Fibroblast of mammary gland (primary cell): ENCODE data around the gene FGF22.
A peak's percentile ranks its signal among the peaks of the same experiment; 100 is the strongest.

ENCODE experiments used
- DNase-seq: peaks from one replicate; pipeline ENCODE4 v3.0.0-alpha.2; 2010; ENCODE audit warnings: low read depth
- H3K4me3 ChIP-seq: 2 replicates; pipeline ENCODE4 v1.5.1; 2011; ENCODE audit warnings: low read depth, mild to moderate bottlenecking, low read length, moderate library complexity; ENCODE audit not compliant: control insufficient read depth
- TF ChIP-seq, protein P1 (sequence below): conservative IDR thresholded peaks from 2 replicates; pipeline ENCODE4 v1.5.1; 2011; ENCODE audit warnings: low read depth, low read length, inconsistent platforms; ENCODE audit not compliant: control insufficient read depth, insufficient read depth

The FGF22 gene

DNA sequence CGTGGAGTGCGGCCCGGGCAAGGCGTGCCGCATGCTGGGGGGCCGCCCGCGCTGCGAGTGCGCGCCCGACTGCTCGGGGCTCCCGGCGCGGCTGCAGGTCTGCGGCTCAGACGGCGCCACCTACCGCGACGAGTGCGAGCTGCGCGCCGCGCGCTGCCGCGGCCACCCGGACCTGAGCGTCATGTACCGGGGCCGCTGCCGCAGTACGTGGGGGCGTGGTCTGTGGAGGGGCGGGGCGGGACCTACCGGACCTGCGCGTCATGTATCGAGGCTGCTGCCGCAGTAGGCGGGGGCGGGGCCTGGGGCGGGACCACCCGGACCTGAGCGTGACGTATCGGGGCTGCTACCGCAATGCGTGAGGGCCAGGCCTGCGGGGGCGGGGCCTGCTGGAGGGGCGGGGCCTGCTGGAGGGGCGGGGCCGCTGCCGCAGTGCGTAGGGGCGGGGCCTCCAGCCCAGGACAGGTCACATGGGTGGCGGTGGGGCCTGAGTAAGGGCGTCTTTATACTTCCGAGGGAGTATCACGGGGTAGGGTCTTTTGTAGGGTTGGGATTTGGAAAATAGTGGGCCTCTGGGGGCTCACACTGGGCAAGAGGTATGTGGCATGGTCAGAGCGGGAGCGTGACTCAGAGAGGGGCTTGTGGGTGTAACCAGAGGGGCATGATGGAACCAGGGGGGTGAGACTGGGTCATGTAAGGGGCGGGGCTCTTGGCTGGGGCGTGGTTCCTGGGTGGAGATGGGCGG lies 40.8 kb downstream of the FGF22 start:
- H3K4me3 ChIP-seq = peak overlapping the region; percentile 47
- peak; percentile 96 for DNase-seq
- TF ChIP-seq, protein P1, sequence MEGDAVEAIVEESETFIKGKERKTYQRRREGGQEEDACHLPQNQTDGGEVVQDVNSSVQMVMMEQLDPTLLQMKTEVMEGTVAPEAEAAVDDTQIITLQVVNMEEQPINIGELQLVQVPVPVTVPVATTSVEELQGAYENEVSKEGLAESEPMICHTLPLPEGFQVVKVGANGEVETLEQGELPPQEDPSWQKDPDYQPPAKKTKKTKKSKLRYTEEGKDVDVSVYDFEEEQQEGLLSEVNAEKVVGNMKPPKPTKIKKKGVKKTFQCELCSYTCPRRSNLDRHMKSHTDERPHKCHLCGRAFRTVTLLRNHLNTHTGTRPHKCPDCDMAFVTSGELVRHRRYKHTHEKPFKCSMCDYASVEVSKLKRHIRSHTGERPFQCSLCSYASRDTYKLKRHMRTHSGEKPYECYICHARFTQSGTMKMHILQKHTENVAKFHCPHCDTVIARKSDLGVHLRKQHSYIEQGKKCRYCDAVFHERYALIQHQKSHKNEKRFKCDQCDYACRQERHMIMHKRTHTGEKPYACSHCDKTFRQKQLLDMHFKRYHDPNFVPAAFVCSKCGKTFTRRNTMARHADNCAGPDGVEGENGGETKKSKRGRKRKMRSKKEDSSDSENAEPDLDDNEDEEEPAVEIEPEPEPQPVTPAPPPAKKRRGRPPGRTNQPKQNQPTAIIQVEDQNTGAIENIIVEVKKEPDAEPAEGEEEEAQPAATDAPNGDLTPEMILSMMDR = no peak

GRCh38 chr19:681029-682019 lies 41.6 kb downstream of the FGF22 start:
- DNase-seq = no peak
- no peak overlapping the region for H3K4me3 ChIP-seq
- TF ChIP-seq, protein P1 = no peak

DNA sequence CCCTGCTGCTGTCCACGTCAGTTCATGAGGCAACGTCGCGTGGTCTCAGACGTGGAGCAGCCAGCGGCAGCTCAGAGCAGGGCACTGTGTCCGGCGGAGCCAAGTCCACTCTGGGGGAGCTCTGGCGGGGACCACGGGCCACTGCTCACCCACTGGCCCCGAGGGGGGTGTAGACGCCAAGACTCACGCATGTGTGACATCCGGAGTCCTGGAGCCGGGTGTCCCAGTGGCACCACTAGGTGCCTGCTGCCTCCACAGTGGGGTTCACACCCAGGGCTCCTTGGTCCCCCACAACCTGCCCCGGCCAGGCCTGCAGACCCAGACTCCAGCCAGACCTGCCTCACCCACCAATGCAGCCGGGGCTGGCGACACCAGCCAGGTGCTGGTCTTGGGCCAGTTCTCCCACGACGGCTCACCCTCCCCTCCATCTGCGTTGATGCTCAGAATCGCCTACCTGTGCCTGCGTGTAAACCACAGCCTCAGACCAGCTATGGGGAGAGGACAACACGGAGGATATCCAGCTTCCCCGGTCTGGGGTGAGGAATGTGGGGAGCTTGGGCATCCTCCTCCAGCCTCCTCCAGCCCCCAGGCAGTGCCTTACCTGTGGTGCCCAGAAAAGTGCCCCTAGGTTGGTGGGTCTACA lies 43.1 kb downstream of the FGF22 start:
- TF ChIP-seq, protein P1 = no peak
- no peak overlapping the region for H3K4me3 ChIP-seq
- DNase-seq = no peak

DNA sequence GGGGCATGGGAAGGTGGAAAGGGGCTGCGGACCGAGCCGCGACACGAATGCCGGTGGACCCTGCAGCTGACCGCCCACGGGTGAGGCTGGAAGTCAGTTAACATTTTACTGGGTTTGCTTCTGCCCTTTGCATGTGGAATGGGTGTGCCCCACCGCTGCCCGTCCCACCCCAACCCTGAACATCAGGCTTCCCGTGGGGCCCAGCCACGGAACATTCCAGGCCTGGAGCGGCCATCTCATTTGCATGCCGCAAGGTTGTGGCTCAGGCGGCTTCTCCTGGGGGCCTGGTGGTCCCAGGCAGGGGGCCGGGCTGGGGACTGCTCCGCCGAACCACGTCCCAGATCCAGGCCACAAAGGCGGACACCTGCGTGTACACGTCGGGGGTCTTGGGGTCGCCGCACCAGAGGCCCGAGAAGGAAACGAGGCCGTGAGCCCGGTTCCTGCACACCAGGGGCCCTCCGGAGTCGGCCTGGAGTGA lies 45.8 kb downstream of the FGF22 start:
- TF ChIP-seq, protein P1 = no peak
- no peak for DNase-seq
- H3K4me3 ChIP-seq = no peak overlapping the region

GRCh38 chr19:686589-687297 lies 47.1 kb downstream of the FGF22 start:
- TF ChIP-seq, protein P1 = no peak
- DNase-seq = no peak
- H3K4me3 ChIP-seq = no peak overlapping the region
